Measurements from ENCODE around the gene CCNE1.

- TF ChIP-seq POLR2A (IDR thresholded peaks at IDR 0.05) (no peak), CTCF (IDR thresholded peaks at IDR 0.05) (no peak)
Measured at GRCh38 chr19:29807178-29807577, 4.6 kb upstream of the CCNE1 start.
